HG03342 (cell line): ENCODE data around the gene RRBP1.

Experiments used
- ATAC-seq: cut with Tn5 transposase; IDR thresholded peaks from one replicate; pipeline ENCODE4 v1.9.1; 2021; ENCODE audit warnings: mild to moderate bottlenecking, moderate library complexity; ENCODE audit not compliant: unreplicated experiment

The RRBP1 gene

DNA sequence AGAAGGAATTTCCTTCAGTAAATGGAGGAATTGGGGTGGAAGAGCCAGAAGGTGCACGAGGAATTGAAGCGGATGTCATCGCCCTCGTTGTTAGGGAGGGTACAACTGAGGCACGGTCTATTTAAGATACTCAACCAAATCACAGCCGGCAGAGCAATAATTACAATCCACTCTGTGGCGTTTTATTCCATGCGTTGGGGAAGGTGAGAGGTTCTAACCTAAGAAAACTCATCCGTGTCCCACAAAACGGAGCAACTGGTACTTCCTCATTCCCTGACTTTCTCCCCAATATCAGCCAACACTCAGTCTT, 802 bp upstream of the RRBP1 start:
- ATAC-seq = no peak

DNA sequence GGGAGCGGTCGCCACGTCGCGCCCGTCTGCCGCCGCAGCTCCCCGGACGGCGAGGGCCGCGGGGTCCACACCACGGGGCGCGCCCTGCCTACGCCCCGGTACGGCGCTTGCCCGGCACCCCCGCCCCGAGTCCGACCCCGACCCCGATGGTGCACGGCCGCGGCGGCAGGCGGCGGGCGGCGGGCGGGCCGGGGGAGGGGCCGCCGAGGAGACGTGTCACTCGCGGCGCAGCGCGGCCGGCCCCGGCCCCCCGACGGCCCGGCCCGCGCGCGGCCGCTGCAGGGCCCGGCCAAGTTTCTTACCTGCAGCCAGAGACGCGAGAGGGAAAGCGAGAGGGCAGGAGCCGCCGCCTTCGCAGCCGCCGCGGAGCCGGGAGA, 328 bp downstream of the RRBP1 start:
- peak; percentile 3 for ATAC-seq

GRCh38 chr20:17680836-17681725, 961 bp downstream of the RRBP1 start:
- ATAC-seq = peak; percentile 44

- no peak for ATAC-seq
Observed at GRCh38 chr20:17679941-17680835, 1.9 kb downstream of the RRBP1 start.

DNA sequence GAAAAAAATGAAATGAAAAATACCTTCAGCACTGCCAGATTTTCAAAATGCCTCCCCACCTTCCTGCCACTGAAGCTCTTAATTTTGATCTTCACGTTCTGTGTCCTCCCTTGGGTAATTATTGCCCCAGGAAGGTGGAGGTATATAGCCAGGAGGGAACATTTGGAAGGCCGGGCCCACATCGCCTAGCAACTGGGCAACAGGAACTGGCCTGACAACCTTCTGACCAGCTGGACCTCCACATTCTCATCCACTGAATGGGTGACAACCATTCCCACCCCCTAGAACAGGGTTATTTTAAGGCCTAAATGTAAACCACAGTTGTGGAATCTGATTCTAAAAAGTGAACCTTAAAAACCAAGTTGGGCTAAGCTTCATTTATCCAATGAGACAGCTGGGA, 3.2 kb downstream of the RRBP1 start:
- no peak for ATAC-seq

- no peak for ATAC-seq
Observed at GRCh38 chr20:17678295-17678694, 3.7 kb downstream of the RRBP1 start.

DNA sequence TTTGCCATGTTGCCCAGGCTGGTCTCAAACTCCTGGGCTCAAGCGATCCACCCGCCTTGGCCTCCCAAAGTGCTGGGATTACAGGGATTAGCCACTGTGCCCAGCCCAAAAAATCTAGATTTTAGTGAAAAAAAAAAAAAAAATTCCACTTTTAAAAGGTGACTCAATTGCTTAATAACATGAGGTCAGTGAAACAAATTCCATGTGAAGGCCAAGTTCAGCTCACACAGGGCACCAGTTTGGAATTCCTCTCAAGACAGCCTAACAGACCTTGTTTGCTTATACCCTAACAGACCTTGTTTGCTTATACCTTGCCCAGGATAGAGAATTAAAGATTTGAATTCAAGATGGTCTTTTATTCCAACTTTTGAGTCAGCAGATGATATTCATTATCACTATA, 5.1 kb downstream of the RRBP1 start:
- no peak for ATAC-seq

GRCh38 chr20:17676378-17676759, 5.7 kb downstream of the RRBP1 start:
- no peak for ATAC-seq

DNA sequence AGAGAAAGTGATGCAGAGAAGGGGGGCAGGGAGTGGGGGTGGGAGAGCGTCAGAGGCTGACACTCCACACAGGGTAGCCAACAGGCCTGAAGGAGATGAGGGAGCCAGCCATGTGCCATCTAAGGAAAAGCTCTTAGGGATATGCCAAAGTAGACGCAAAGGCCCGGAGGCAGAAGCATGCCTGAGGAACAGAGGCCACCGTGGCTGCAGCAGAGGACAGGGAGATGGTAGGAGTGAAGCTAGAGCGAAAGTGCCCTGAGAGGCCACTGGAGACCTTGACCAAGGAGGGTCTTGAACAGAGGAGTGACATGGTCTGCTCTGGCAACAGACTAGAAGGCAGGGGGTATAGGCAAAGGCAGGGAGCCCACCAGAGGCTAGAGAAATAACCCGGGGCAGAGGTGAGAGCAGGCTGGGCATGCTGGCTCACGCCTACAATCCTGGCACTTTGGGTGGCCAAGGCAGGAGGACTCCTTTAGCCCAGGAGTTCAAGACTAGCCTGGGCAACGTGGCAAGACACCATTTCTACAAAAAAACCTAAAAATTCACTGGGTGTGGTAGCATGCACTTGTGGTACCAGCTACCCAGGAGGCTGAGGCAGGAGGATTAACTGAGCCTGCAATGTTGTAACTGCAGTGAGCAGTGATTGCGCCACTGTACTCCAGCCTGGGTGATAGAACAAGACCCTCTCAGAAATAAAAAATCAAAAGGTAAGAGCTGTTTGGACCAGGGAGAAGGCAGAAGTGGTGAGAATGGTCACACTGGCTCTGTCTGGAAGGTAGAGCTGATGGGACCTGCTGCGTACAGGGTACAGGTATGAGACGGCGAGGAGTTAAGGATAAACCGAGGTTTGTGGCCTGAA, 6.3 kb downstream of the RRBP1 start:
- ATAC-seq = no peak

GRCh38 chr20:17674722-17675518, 7.1 kb downstream of the RRBP1 start:
- ATAC-seq = no peak

- no peak for ATAC-seq
Observed at GRCh38 chr20:17673084-17673483, 9.0 kb downstream of the RRBP1 start.

DNA sequence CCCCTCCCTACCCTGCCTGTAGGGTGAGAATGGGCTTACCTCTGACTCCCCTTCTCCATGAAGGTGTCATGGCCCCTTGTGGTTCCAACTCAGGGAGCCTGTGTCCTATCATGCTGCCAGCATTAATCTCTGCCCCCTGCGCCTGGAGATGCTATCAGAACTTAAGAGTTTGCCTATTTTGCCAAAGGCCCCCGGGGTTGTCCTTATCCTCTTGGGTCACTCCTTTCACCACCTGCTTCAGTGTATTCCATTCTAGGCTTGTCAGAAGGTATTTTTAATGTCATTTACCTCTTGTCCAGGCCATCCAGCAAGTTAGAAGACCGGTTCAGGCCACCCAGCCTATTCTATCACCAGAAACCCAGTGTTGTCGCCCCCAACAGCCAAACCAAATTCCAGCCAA, 10.5 kb downstream of the RRBP1 start:
- ATAC-seq = no peak

DNA sequence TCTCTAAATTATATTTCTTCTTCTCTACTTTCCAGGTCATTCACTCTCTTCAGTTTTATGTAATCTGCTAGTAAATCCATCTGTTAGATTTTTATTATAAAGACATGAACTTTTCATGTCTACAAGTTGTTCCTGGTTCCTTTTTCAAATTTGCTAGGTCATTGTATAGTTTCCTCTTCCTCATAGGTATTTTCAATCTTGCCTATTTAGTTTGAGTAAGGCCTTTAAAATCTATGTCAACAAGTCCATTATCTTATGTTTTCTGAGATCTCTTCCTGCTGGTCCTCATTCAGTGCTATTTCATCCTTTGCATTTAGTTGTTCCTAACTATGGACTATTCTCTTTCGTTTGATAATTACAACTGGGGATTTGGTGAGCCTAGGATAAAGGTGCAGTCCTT, 11.0 kb downstream of the RRBP1 start:
- no peak for ATAC-seq

- no peak for ATAC-seq
Observed at GRCh38 chr20:17669306-17669931, 12.6 kb downstream of the RRBP1 start.

- no peak for ATAC-seq
Observed at GRCh38 chr20:17668432-17668831, 13.6 kb downstream of the RRBP1 start.

- ATAC-seq = no peak
Observed at GRCh38 chr20:17667445-17667844, 14.6 kb downstream of the RRBP1 start.

DNA sequence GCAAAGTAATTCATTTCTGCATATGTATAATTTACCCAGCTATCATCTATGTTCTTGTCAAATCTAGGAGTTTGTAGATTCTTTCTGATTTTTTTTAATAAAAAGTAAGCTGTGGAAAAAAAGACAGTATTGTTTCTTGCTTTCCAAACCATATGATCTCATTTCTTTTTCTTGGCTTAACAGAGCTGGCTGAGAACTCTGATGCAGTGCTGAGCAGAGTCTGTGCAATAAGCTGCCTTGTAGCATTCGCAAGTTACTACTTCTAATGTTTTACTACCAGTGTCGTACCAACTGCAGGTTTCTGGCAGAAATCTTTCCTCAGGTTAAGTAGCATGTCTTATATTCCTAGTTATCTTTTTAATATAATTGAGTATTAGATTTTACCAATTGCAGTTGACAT, 15.6 kb downstream of the RRBP1 start:
- no peak for ATAC-seq

GRCh38 chr20:17665756-17666155, 16.3 kb downstream of the RRBP1 start:
- no peak for ATAC-seq

- ATAC-seq = no peak
Observed at GRCh38 chr20:17664025-17664633, 17.9 kb downstream of the RRBP1 start.

- ATAC-seq = no peak
Observed at GRCh38 chr20:17663486-17663885, 18.6 kb downstream of the RRBP1 start.
